IMR-90 (cell line): ENCODE data around the gene FAM124A. TPM values are rescaled to one million over a fixed set of nuclear protein-coding genes. Genes with fewer than 3 reads are reported as not detected.

ENCODE experiments used
- ATAC-seq: fragments of 200-7000 bp; cut with Tn5 transposase; 2 replicates; pipeline ENCODE4 v1.9.1; 2020; ENCODE audit warnings: low read depth, mild to moderate bottlenecking, moderate library complexity
- BruUV-seq: library from RNA; stranded (reverse); fragments of 400-500 nt; replicated peaks from 2 replicates; lab custom pipeline; 2021; lab: Mats Ljungman, UMichigan
- CTCF ChIA-PET: fragments of 300-600 bp; formaldehyde crosslinking; extraction: SDS; loops from one replicate; lab custom pipeline; 2021; ENCODE audit warnings: antibody characterized with exemption; lab: Yijun Ruan, JAX
- POLR2A ChIA-PET: fragments of 300-600 bp; sonication (Branson Sonifier 250); formaldehyde crosslinking; loops from one replicate; lab custom pipeline; 2022; ENCODE audit warnings: antibody characterized with exemption; ENCODE audit not compliant: unreplicated experiment; lab: Charles Lee
- DNase-seq: peaks from one replicate; pipeline ENCODE4 v3.0.0; 2013
- H2AFZ ChIP-seq: replicated peaks from 2 replicates; pipeline ENCODE3; 2013; ENCODE audit warnings: low read length, mild to moderate bottlenecking; ENCODE audit not compliant: poor library complexity
- H2AK5ac ChIP-seq: 2 replicates; pipeline ENCODE4 v1.6.1; 2013; ENCODE audit warnings: low read depth, low read length, inconsistent platforms
- H2AK9ac ChIP-seq: replicated peaks from 2 replicates; pipeline ENCODE3; 2013; ENCODE audit warnings: mild to moderate bottlenecking, low read depth, low read length, moderate library complexity; ENCODE audit not compliant: poor library complexity
- H2BK120ac ChIP-seq: 2 replicates; pipeline ENCODE4 v1.6.1; 2013; ENCODE audit warnings: low read depth, low read length, inconsistent platforms
- H2BK15ac ChIP-seq: 3 replicates; pipeline ENCODE4 v1.6.1; 2013; ENCODE audit warnings: low read depth, low read length, inconsistent platforms
- H2BK20ac ChIP-seq: 2 replicates; pipeline ENCODE4 v1.6.1; 2013; ENCODE audit warnings: low read depth, mild to moderate bottlenecking, inconsistent platforms, low read length, moderate library complexity
- H2BK5ac ChIP-seq: 2 replicates; pipeline ENCODE4 v1.6.1; 2013; ENCODE audit warnings: mild to moderate bottlenecking, low read depth, low read length, inconsistent platforms; ENCODE audit not compliant: poor library complexity, severe bottlenecking
- H3K14ac ChIP-seq: replicated peaks from 2 replicates; pipeline ENCODE4 v1.6.1; 2013; ENCODE audit warnings: low read depth, low read length, inconsistent platforms
- H3K18ac ChIP-seq: 2 replicates; pipeline ENCODE4 v1.6.1; 2013; ENCODE audit warnings: low read depth, low read length, control low read depth
- H3K23ac ChIP-seq: 2 replicates; pipeline ENCODE4 v1.6.1; 2013; ENCODE audit warnings: low read depth, low read length, inconsistent platforms
- H3K27ac ChIP-seq: 2 replicates; pipeline ENCODE4 v1.5.1; 2013; ENCODE audit warnings: mild to moderate bottlenecking, control low read depth, low read length; ENCODE audit not compliant: insufficient read depth
- H3K27me3 ChIP-seq: 2 replicates; pipeline ENCODE4 v1.6.1; 2013; ENCODE audit warnings: low read length; ENCODE audit not compliant: control insufficient read depth, insufficient read depth
- H3K36me3 ChIP-seq: 2 replicates; pipeline ENCODE4 v1.6.1; 2013; ENCODE audit warnings: low read length, mixed read lengths; ENCODE audit not compliant: control insufficient read depth, insufficient read depth
- H3K4ac ChIP-seq: 2 replicates; pipeline ENCODE4 v1.6.1; 2013; ENCODE audit warnings: low read depth, low read length, inconsistent platforms
- H3K4me1 ChIP-seq: 2 replicates; pipeline ENCODE4 v1.6.1; 2013; ENCODE audit warnings: low read length, mixed read lengths; ENCODE audit not compliant: control insufficient read depth, insufficient read depth
- H3K4me2 ChIP-seq: 2 replicates; pipeline ENCODE4 v1.6.1; 2013; ENCODE audit warnings: low read depth, mild to moderate bottlenecking, control low read depth, low read length, moderate library complexity
- H3K4me3 ChIP-seq: 2 replicates; pipeline ENCODE4 v1.5.1; 2013; ENCODE audit warnings: low read depth, mild to moderate bottlenecking, control low read depth, low read length, moderate library complexity; ENCODE audit not compliant: insufficient read depth
- H3K56ac ChIP-seq: 2 replicates; pipeline ENCODE4 v1.6.1; 2013; ENCODE audit warnings: low read length, inconsistent platforms; ENCODE audit not compliant: insufficient read depth; ENCODE audit errors: extremely low read depth
- H3K79me1 ChIP-seq, 2 experiments: 2 replicates each; pipeline ENCODE4 v1.6.1; 2013; ENCODE audit warnings: low read length in 2 of 2, inconsistent platforms in 1 of 2, low read depth in 1 of 2
- H3K9ac ChIP-seq: 2 replicates; pipeline ENCODE4 v1.6.1; 2013; ENCODE audit warnings: low read depth, low read length, control low read depth
- H3K9me1 ChIP-seq: 2 replicates; pipeline ENCODE4 v1.6.1; 2013; ENCODE audit warnings: low read length, inconsistent platforms; ENCODE audit not compliant: insufficient read depth
- H3K9me3 ChIP-seq: 2 replicates; pipeline ENCODE4 v1.6.1; 2013; ENCODE audit warnings: low read length; ENCODE audit not compliant: control insufficient read depth, insufficient read depth
- H4K20me1 ChIP-seq: 2 replicates; pipeline ENCODE4 v1.6.1; 2013; ENCODE audit warnings: low read length, inconsistent platforms; ENCODE audit not compliant: insufficient read depth
- H4K5ac ChIP-seq: 2 replicates; pipeline ENCODE4 v1.6.1; 2013; ENCODE audit warnings: mild to moderate bottlenecking, low read depth, low read length, control low read depth
- H4K8ac ChIP-seq, 2 experiments: 2 replicates each; pipeline ENCODE4 v1.6.1; 2013; ENCODE audit warnings: low read depth in 2 of 2, low read length in 2 of 2, control low read depth in 1 of 2, inconsistent platforms in 1 of 2
- H4K91ac ChIP-seq: 2 replicates; pipeline ENCODE4 v1.6.1; 2013; ENCODE audit warnings: low read depth, low read length, inconsistent platforms; ENCODE audit not compliant: insufficient read depth
- BHLHE40 ChIP-seq: fragments of 150-350 bp; IDR thresholded peaks from 2 replicates; pipeline ENCODE4 v1.6.1; 2016; ENCODE audit warnings: mild to moderate bottlenecking, low read depth, low read length
- CEBPB ChIP-seq: IDR thresholded peaks from 2 replicates; pipeline ENCODE4 v1.6.1; 2012; ENCODE audit warnings: low read depth, low read length, improper control_type of control experiment
- CHD1 ChIP-seq: IDR thresholded peaks from 2 replicates; pipeline ENCODE4 v1.6.1; 2012; ENCODE audit warnings: low read depth, low read length, improper control_type of control experiment
- FOS ChIP-seq: fragments of 150-350 bp; IDR thresholded peaks from 2 replicates; pipeline ENCODE4 v1.6.1; 2016; ENCODE audit warnings: low read depth, low read length
- MAFK ChIP-seq: IDR thresholded peaks from 2 replicates; pipeline ENCODE4 v1.6.1; 2012; ENCODE audit warnings: low read depth, low read length, improper control_type of control experiment
- MAZ ChIP-seq: IDR thresholded peaks from 2 replicates; pipeline ENCODE4 v1.6.1; 2012; ENCODE audit warnings: low read depth, mild to moderate bottlenecking, low read length, improper control_type of control experiment, moderate library complexity, borderline replicate concordance
- MXI1 ChIP-seq: IDR thresholded peaks from 2 replicates; pipeline ENCODE4 v1.6.1; 2012; ENCODE audit warnings: low read depth, mild to moderate bottlenecking, low read length, moderate library complexity, borderline replicate concordance
- NFE2L2 ChIP-seq: fragments of 150-350 bp; IDR thresholded peaks from 2 replicates; pipeline ENCODE4 v1.6.1; 2016; ENCODE audit warnings: low read depth, mild to moderate bottlenecking, low read length
- POLR2A ChIP-seq: IDR thresholded peaks from 2 replicates; pipeline ENCODE4 v1.6.1; 2012; ENCODE audit warnings: mild to moderate bottlenecking, low read depth, low read length
- RCOR1 ChIP-seq: IDR thresholded peaks from 2 replicates; pipeline ENCODE4 v1.6.1; 2012; ENCODE audit warnings: mild to moderate bottlenecking, low read length, improper control_type of control experiment; ENCODE audit not compliant: insufficient replicate concordance
- RFX5 ChIP-seq: IDR thresholded peaks from 2 replicates; pipeline ENCODE4 v1.8.0; 2012; ENCODE audit warnings: low read depth, mild to moderate bottlenecking, low read length, moderate library complexity
- SMC3 ChIP-seq: fragments of 150-350 bp; IDR thresholded peaks from 2 replicates; pipeline ENCODE4 v1.6.1; 2016; ENCODE audit warnings: low read depth, mild to moderate bottlenecking, antibody characterized with exemption, low read length, moderate library complexity
- WGBS, 2 experiments: methylation state at CpG; one replicate each; pipeline versions ENCODE4 v1.1.5 to v1.1.7; 2013; ENCODE audit warnings: missing lambda C conversion rate in 2 of 2; ENCODE audit not compliant: insufficient read length in 1 of 2; ENCODE audit errors: extremely low coverage in 2 of 2; 5-methylcytosine and 5-hydroxymethylcytosine counted together
- dilution Hi-C: fragments of 300-500 bp; cut with HindIII; formaldehyde crosslinking; loops from one replicate; pipeline ENCODE4 v1.14.3; 2018; ENCODE audit warnings: low sequenced_read_pairs; ENCODE audit not compliant: unreplicated experiment
- in situ Hi-C: fragments of 300-500 bp; cut with MboI; formaldehyde crosslinking; loops from 3 replicates; pipeline ENCODE4 v1.14.3; 2019; ENCODE audit warnings: low sequenced_read_pairs, inconsistent platforms, mixed read lengths
- intact Hi-C: fragments of 100-400 bp; cut with micrococcal nuclease; formaldehyde crosslinking; loops from 2 replicates; pipeline ENCODE4 v1.10.0; 2022
- polyA plus RNA-seq, 3 experiments: library from polyadenylated mRNA; depleted of rRNA; stranded (reverse); fragments of >200 nt; gene quantifications; 2 replicates each; pipeline ENCODE4 v1.2.3, GENCODE V29; 2012; ENCODE audit warnings: low replicate concordance in 1 of 3
- total RNA-seq: library from RNA; depleted of rRNA; stranded (reverse); fragments of >200 nt; gene quantifications from 2 replicates; pipeline ENCODE4 v1.2.3, GENCODE V29; 2012
- TF ChIP-seq, protein P1 (sequence below): fragments of 150-350 bp; IDR thresholded peaks from 2 replicates; pipeline ENCODE4 v1.6.1; 2016; ENCODE audit warnings: low read depth, mild to moderate bottlenecking, low read length, moderate library complexity, borderline replicate concordance
- TF ChIP-seq, protein P2 (sequence below): conservative IDR thresholded peaks from 2 replicates; pipeline ENCODE4 v1.5.1; 2012; ENCODE audit warnings: mild to moderate bottlenecking, low read depth, low read length, improper control_type of control experiment
- TF ChIP-seq, protein P3 (sequence below): fragments of 150-350 bp; IDR thresholded peaks from 2 replicates; pipeline ENCODE4 v1.6.1; 2017; ENCODE audit warnings: mild to moderate bottlenecking, antibody characterized with exemption, low read length, low read depth

FAM124A gene
- total and polyA plus RNA-seq, 2 of the 4 experiments (the other 2 are of a cell fraction): 0.03 TPM; not detected in 1

DNA sequence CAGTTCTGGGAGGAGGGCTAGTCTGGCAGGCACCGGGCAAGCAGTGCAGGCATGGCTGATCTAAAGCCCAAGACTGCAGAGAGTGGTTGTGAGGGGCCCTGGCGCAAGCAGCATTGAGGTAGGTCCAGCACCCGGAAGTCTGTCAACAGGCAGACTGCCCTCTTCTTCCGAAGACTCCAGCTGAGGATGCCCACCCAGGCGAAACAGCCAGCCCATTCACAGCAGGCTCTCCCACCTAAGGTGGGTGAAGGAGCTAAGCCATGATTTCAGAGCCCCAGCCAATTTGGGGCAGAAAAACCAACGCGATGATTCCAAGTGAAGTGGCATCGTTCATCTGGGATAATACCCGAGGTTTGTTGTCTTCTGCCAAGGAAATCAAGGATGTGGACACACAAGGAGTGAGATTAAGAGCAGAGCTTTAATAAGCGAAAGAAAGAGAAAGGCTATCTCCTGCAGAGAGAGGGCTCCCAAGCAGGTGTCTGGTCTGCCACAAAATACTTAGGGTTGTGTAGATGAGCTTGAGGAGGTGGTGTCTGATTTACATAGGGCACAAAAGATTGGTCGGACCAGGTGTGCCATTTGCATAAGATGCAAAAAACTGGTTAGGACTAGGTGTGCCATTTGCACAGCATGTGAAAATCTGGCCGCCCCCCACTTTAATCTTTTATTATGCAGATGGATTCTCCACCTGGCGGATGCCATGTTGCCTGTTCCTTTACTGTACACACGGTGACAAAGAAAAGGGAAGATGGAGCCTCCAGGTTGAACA lies 22.6 kb downstream of the FAM124A start:
- no peaks in the 10 kb centered on the region for H3K79me1 ChIP-seq
- no peaks in the 10 kb centered on the region for H4K20me1 ChIP-seq
- no peak overlapping the region for H4K5ac ChIP-seq
- H2AFZ ChIP-seq: no peak overlapping the region
- no peaks in the 10 kb centered on the region for H3K9me1 ChIP-seq
- dilution Hi-C loops (no loop called here), intact Hi-C loops (no loop called here), in situ Hi-C loops (no loop called here)
- ATAC-seq (no peak), DNase-seq (no peak)
- no peak overlapping the region for H2BK5ac ChIP-seq
- no peak overlapping the region for H3K23ac ChIP-seq
- no peak overlapping the region for H2AK5ac ChIP-seq
- ChIA-PET CTCF (no interaction called here), POLR2A (interaction anchor here (0.6 kb wide), 1 partner anchor 520 kb away, joined by 3 read pairs; no protein-coding TSS in a partner anchor)
- BruUV-seq: no TSS peak
- H2BK20ac ChIP-seq: no peak overlapping the region
- H3K27me3 ChIP-seq: peaks cover 42% of the 10 kb centered on the region
- H2BK120ac ChIP-seq: no peak overlapping the region
- H3K4me1 ChIP-seq: no peaks in the 10 kb centered on the region
- no peak overlapping the region for H4K8ac ChIP-seq
- no peaks in the 10 kb centered on the region for H3K36me3 ChIP-seq
- no peak overlapping the region for H2BK15ac ChIP-seq
- no peak overlapping the region for H3K14ac ChIP-seq
- H3K9me3 ChIP-seq: no peaks in the 10 kb centered on the region
- no peak overlapping the region for H3K4me3 ChIP-seq
- H3K56ac ChIP-seq: no peak overlapping the region
- 56% methylated on average over 3 of the region's 14 CpGs; no CpG with 5 or more reads in 1 of the 2 experiments for WGBS, 2 experiments
- no peak overlapping the region for H3K4me2 ChIP-seq
- H3K9ac ChIP-seq: no peak overlapping the region
- H3K4ac ChIP-seq: no peak overlapping the region
- H2AK9ac ChIP-seq: no peak overlapping the region
- H3K18ac ChIP-seq: no peak overlapping the region
- no peak overlapping the region for H4K91ac ChIP-seq
- H3K27ac ChIP-seq: no peak overlapping the region
- TF ChIP-seq MAZ: no peak
- TF ChIP-seq CHD1: no peak
- TF ChIP-seq, protein P1, sequence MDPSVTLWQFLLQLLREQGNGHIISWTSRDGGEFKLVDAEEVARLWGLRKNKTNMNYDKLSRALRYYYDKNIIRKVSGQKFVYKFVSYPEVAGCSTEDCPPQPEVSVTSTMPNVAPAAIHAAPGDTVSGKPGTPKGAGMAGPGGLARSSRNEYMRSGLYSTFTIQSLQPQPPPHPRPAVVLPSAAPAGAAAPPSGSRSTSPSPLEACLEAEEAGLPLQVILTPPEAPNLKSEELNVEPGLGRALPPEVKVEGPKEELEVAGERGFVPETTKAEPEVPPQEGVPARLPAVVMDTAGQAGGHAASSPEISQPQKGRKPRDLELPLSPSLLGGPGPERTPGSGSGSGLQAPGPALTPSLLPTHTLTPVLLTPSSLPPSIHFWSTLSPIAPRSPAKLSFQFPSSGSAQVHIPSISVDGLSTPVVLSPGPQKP: no peak
- TF ChIP-seq SMC3: no peak
- no peak for TF ChIP-seq MAFK
- TF ChIP-seq, protein P2, sequence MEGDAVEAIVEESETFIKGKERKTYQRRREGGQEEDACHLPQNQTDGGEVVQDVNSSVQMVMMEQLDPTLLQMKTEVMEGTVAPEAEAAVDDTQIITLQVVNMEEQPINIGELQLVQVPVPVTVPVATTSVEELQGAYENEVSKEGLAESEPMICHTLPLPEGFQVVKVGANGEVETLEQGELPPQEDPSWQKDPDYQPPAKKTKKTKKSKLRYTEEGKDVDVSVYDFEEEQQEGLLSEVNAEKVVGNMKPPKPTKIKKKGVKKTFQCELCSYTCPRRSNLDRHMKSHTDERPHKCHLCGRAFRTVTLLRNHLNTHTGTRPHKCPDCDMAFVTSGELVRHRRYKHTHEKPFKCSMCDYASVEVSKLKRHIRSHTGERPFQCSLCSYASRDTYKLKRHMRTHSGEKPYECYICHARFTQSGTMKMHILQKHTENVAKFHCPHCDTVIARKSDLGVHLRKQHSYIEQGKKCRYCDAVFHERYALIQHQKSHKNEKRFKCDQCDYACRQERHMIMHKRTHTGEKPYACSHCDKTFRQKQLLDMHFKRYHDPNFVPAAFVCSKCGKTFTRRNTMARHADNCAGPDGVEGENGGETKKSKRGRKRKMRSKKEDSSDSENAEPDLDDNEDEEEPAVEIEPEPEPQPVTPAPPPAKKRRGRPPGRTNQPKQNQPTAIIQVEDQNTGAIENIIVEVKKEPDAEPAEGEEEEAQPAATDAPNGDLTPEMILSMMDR: no peak
- no peak for TF ChIP-seq RCOR1
- no peak for TF ChIP-seq FOS
- TF ChIP-seq POLR2A: no peak
- no peak for TF ChIP-seq RFX5
- TF ChIP-seq MXI1: no peak
- TF ChIP-seq, protein P3, sequence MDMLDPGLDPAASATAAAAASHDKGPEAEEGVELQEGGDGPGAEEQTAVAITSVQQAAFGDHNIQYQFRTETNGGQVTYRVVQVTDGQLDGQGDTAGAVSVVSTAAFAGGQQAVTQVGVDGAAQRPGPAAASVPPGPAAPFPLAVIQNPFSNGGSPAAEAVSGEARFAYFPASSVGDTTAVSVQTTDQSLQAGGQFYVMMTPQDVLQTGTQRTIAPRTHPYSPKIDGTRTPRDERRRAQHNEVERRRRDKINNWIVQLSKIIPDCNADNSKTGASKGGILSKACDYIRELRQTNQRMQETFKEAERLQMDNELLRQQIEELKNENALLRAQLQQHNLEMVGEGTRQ: no peak
- TF ChIP-seq CEBPB: no peak
- no peak for TF ChIP-seq NFE2L2
- TF ChIP-seq BHLHE40: no peak
